GM12878 (cell line): ENCODE data around the gene HOXD12. TPM values are rescaled to one million over a fixed set of nuclear protein-coding genes. Genes with fewer than 3 reads are reported as not detected.

Experiments used
- ATAC-seq: fragments of 200-7000 bp; cut with Tn5 transposase; 3 replicates; pipeline ENCODE4 v1.9.1; 2020; ENCODE audit warnings: mild to moderate bottlenecking, moderate library complexity
- BruUV-seq: library from RNA; stranded (reverse); fragments of 400-500 nt; replicated peaks from 2 replicates; lab custom pipeline; 2021; lab: Mats Ljungman, UMichigan
- CTCF ChIA-PET: fragments of 300-600 bp; sonication (Branson Sonifier 250); formaldehyde crosslinking; extraction: SDS; loops from one replicate; lab custom pipeline; 2021; ENCODE audit warnings: inconsistent platforms; lab: Yijun Ruan, JAX
- POLR2A ChIA-PET: fragments of 350-600 bp; formaldehyde crosslinking; extraction: SDS; loops from one replicate; lab custom pipeline; 2021; ENCODE audit warnings: inconsistent platforms; lab: Charles Lee
- RAD21 ChIA-PET: fragments of 300-600 bp; sonication (Branson Sonifier 250); formaldehyde crosslinking; loops from one replicate; lab custom pipeline; 2023; ENCODE audit warnings: antibody characterized with exemption; ENCODE audit not compliant: unreplicated experiment; lab: Charles Lee
- SMC1A ChIA-PET: fragments of 300-600 bp; sonication (Branson Sonifier 250); formaldehyde crosslinking; loops from one replicate; lab custom pipeline; 2023; ENCODE audit not compliant: unreplicated experiment, uncharacterized antibody; lab: Charles Lee
- DNase-seq: peaks from one replicate; pipeline ENCODE4 v3.0.0-alpha.2; 2011; ENCODE audit warnings: low read depth, low spot score
- FAIRE-seq: peaks from 3 replicates; lab custom pipeline; 2011; peaks lifted over from hg19 to GRCh38; lab: Jason Lieb, UNC
- H2AFZ ChIP-seq: 2 replicates; pipeline ENCODE4 v1.6.0; 2011; ENCODE audit warnings: low read depth, low read length, control low read depth; ENCODE audit not compliant: control insufficient read depth
- H3K27ac ChIP-seq: 2 replicates; pipeline ENCODE4 v1.5.1; 2011; ENCODE audit warnings: control low read depth; ENCODE audit not compliant: control insufficient read depth, insufficient read depth
- H3K27me3 ChIP-seq, 2 experiments: replicated peaks in 1 of 2; 2 replicates each; pipeline versions ENCODE4 v1.6.0 to v1.6.1; 2011; ENCODE audit warnings: low read length in 1 of 2; ENCODE audit not compliant: control insufficient read depth in 2 of 2, insufficient read depth in 2 of 2
- H3K36me3 ChIP-seq, 2 experiments: 2 replicates each; pipeline ENCODE4 v1.5.1; 2011; ENCODE audit warnings: low read length in 1 of 2; ENCODE audit not compliant: control insufficient read depth in 2 of 2, insufficient read depth in 2 of 2
- H3K4me1 ChIP-seq: 2 replicates; pipeline ENCODE4 v1.6.1; 2011; ENCODE audit warnings: mild to moderate bottlenecking, low read length, moderate library complexity, mixed read lengths; ENCODE audit not compliant: control insufficient read depth, insufficient read depth
- H3K4me2 ChIP-seq: 2 replicates; pipeline ENCODE4 v1.6.0; 2011; ENCODE audit warnings: control low read depth; ENCODE audit not compliant: control insufficient read depth, insufficient read depth
- H3K4me3 ChIP-seq: fragments of 200-600 bp; sonication (generic); 2 replicates; pipeline ENCODE4 v1.5.1; 2016
- H3K79me2 ChIP-seq: 2 replicates; pipeline ENCODE4 v1.6.0; 2011; ENCODE audit warnings: low read length; ENCODE audit not compliant: control insufficient read depth, insufficient read depth
- H3K9ac ChIP-seq: 2 replicates; pipeline ENCODE4 v1.8.0; 2011; ENCODE audit warnings: low read length, control low read depth, mixed read lengths; ENCODE audit not compliant: control insufficient read depth, insufficient read depth
- H3K9me3 ChIP-seq: replicated peaks from 3 replicates; pipeline ENCODE4 v1.5.1; 2011; ENCODE audit warnings: mild to moderate bottlenecking, low read length; ENCODE audit not compliant: control insufficient read depth, insufficient read depth
- H4K20me1 ChIP-seq: 2 replicates; pipeline ENCODE4 v1.6.0; 2011; ENCODE audit not compliant: control insufficient read depth, insufficient read depth
- BHLHE40 ChIP-seq, 2 experiments: fragments of 450-650 bp in 1 of 2; IDR thresholded peaks; 2 replicates each; pipeline ENCODE4 v1.6.1; 2011 to 2017; ENCODE audit warnings: low read depth in 2 of 2, borderline replicate concordance in 1 of 2, improper control_type of control experiment in 1 of 2, low read length in 1 of 2, mild to moderate bottlenecking in 1 of 2
- CTCF ChIP-seq, 3 experiments: IDR thresholded peaks in 2 of 3; conservative IDR thresholded peaks in 1 of 3; 2 replicates each; pipeline ENCODE4 v1.5.1; 2011; ENCODE audit warnings: low read depth in 3 of 3, low read length in 3 of 3, mild to moderate bottlenecking in 3 of 3, control low read depth in 2 of 3, moderate library complexity in 2 of 3, inconsistent platforms in 1 of 3, mixed read lengths in 1 of 3; ENCODE audit not compliant: control insufficient read depth in 2 of 3, insufficient read depth in 1 of 3; ENCODE audit errors: extremely low read depth in 1 of 3
- MYB ChIP-seq: fragments of 150-350 bp; IDR thresholded peaks from 2 replicates; pipeline ENCODE4 v1.6.1; 2014; ENCODE audit warnings: mild to moderate bottlenecking, low read depth, low read length, borderline replicate concordance
- RBBP5 ChIP-seq: fragments of 200-600 bp; sonication (generic); conservative IDR thresholded peaks from 2 replicates; pipeline ENCODE4 v1.6.1; 2016
- RUNX3 ChIP-seq: IDR thresholded peaks from 2 replicates; pipeline ENCODE4 v1.6.1; 2012; ENCODE audit warnings: low read length, inconsistent platforms
- SUZ12 ChIP-seq: fragments of 200-600 bp; sonication (generic); IDR thresholded peaks from one replicate; pipeline ENCODE4 v1.6.1; 2018; ENCODE audit warnings: antibody characterized with exemption, mild to moderate bottlenecking; ENCODE audit not compliant: unreplicated experiment
- WGBS: methylation state at CpG from one replicate; pipeline ENCODE4 v1.1.6; 2016; ENCODE audit warnings: low lambda C conversion rate; ENCODE audit not compliant: insufficient replicate concordance, insufficient coverage; ENCODE audit errors: missing lambda C conversion rate; 5-methylcytosine and 5-hydroxymethylcytosine counted together
- in situ Hi-C: fragments of 300-500 bp; cut with MboI; formaldehyde crosslinking; loops from 9 replicates; pipeline ENCODE4 v1.14.3; 2018; ENCODE audit warnings: mixed read lengths
- intact Hi-C: fragments of 100-400 bp; cut with micrococcal nuclease; formaldehyde crosslinking; loops from one replicate; pipeline ENCODE4 v1.14.2; 2022; ENCODE audit not compliant: unreplicated experiment
- polyA plus RNA-seq, 11 experiments: library from polyadenylated mRNA; depleted of rRNA in 4 of 11; unstranded in 6 of 11; stranded (reverse) in 5 of 11; fragments of >200 nt; fragmentation: Nextera tagmentation in 4 of 11; fragmentation: Illumina TruSeq in 1 of 11; extraction: Ambion mirVana in 4 of 11; extraction: Trizol in 1 of 11; gene quantifications; 1 replicate in 1 of 11; 2 replicates in 10 of 11; pipeline versions ENCODE4 v1.2.1 to v1.2.3, GENCODE V29; 2011 to 2016; ENCODE audit warnings: inconsistent platforms in 2 of 11, missing spikeins in 2 of 11, low read depth in 1 of 11
- total RNA-seq, 4 experiments: library from RNA; depleted of rRNA in 3 of 4; stranded (reverse); fragments of >200 nt in 3 of 4; fragmentation: Illumina TruSeq in 1 of 4; extraction: Trizol in 1 of 4; gene quantifications; 2 replicates each; pipeline versions ENCODE4 v1.2.1 to v1.2.3, GENCODE V29; 2013 to 2021

The HOXD12 gene
- total and polyA plus RNA-seq, 10 of the 15 experiments (the other 5 are each of a cell fraction or from before 2014, with no cell fraction given) = not detected

GRCh38 chr2:176079831-176080539 lies 19.6 kb upstream of the HOXD12 start:
- Histone ChIP-seq H3K9ac (no peak overlapping the region), H3K27ac (no peak overlapping the region), H2AFZ (no peak overlapping the region), H3K4me1 (no peaks in the 10 kb centered on the region), H4K20me1 (no peaks in the 10 kb centered on the region), H3K79me2 (no peaks in the 10 kb centered on the region), H3K36me3 (no peaks in the 10 kb centered on the region), H3K27me3 (peaks cover 0 to 25% of the 10 kb centered on the region in 2 experiments; a peak in 3 of 4 replicates), H3K4me2 (no peak overlapping the region), H3K4me3 (no peak overlapping the region), H3K9me3 (peaks cover 20% of the 10 kb centered on the region; the same call in 2 of the 3 replicates)
- TF ChIP-seq SUZ12 (no peak), RBBP5 (no peak), MYB (no peak), BHLHE40 (IDR thresholded peaks at IDR 0.05; ENCODE audit: borderline replicate concordance in 1 of 2, low read depth in 2 of 2, low read length in 1 of 2) (no peak), RUNX3 (no peak), CTCF (IDR thresholded peaks at IDR 0.05 in 2 of 3, conservative IDR thresholded peaks at IDR 0.05 in 1 of 3; ENCODE audit: control insufficient read depth in 2 of 3, extremely low read depth in 1 of 3, insufficient read depth in 1 of 3, low read depth in 3 of 3, low read length in 3 of 3) (peak in 2 of 3 experiments; percentile 23 to 24; a peak in 2 of 6 replicates)
- ChIA-PET SMC1A (no interaction called here), CTCF (no interaction called here), POLR2A (no interaction called here), RAD21 (no interaction called here)
- intact Hi-C loops (loop anchor here (10.0 kb wide), 1 partner anchor 195 kb away; no protein-coding TSS in a partner anchor), in situ Hi-C loops (no loop called here)
- no peak for DNase-seq
- 56% methylated on average over 41 of the region's 86 CpGs for WGBS
- FAIRE-seq = no peak
- BruUV-seq = no TSS peak
- no peak for ATAC-seq
